ENCODE results near the gene LRRC27. TPM values are rescaled to one million over a fixed set of nuclear protein-coding genes. Genes with fewer than 3 reads are reported as not detected.

The LRRC27 gene
- total RNA-seq, 1 donor from 2014 or later, result 12.4 TPM

DNA sequence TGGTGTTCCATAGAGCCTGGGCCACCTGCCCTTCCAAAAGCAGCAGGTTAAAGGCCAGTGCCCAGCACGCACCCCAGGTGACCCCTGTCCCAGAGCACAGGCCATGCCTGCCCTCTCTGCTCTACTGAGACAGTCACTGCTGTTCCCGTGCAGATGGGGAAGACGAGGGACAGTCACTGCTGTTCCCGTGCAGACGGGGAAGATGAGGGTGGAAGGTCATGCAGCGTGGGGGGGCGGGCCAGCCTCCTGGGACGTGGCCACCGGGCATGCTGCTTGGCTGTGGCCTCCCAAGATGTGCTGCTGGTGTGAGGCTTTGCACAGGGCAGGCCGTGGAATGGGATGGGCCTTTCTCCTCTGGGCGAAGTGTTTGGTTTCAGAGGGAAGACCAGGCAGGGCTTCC is 18.4 kb downstream of the LRRC27 start:
- no peak for DNase-seq (ENCODE audit: low spot score)
- no peak for ATAC-seq
- intact Hi-C loops (cut with DNase I), result loop anchor here (10.0 kb wide), 1 partner anchor 126 kb away; no protein-coding TSS in a partner anchor

DNA sequence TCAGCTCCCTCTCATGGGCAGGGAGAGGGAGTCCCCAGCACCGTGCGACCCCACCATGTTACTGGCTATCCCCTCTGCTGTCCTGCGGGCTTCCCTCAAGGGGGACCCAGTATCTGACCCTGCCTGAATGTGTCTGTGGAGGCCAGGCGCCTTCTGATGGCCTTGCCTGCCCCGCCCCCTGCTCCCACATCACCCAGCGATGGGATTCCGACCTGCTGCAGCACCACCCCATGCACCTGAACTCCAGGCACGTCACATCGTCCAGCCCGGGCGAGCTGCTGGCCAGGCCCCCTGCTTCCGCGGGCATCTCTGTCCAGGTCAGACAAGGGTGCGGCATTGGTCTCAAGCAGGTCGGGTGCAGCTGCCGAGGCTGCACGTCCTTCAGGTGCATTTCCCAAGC is 19.0 kb downstream of the LRRC27 start:
- no peak for DNase-seq (ENCODE audit: low spot score)
- intact Hi-C loops (cut with DNase I), result loop anchor here (10.0 kb wide), 1 partner anchor 126 kb away; no protein-coding TSS in a partner anchor
- ATAC-seq, result no peak

DNA sequence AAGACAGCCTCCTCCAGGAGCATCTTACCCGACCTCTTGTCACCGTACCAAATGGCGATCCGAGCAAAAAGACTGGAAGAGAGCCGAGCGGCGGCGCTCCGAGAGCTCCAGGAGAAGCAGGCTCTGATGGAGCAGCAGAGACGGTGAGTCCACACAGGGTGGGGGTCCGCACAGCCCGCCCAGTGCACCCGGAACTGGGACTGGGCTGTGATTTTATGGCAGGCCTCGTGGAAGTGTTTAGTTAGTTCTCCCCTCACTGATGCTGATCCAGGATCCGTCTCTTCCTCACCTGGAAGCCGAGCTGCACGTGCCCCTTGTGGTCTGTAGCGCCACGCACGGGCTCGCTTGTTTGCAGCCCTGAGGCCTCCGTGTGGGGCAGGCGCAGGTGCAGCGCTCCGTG is 19.6 kb downstream of the LRRC27 start:
- ATAC-seq (no peak), DNase-seq (ENCODE audit: low spot score) (no peak)
- intact Hi-C loops (cut with DNase I), result loop anchor here (10.0 kb wide), 1 partner anchor 127 kb away; no protein-coding TSS in a partner anchor

DNA sequence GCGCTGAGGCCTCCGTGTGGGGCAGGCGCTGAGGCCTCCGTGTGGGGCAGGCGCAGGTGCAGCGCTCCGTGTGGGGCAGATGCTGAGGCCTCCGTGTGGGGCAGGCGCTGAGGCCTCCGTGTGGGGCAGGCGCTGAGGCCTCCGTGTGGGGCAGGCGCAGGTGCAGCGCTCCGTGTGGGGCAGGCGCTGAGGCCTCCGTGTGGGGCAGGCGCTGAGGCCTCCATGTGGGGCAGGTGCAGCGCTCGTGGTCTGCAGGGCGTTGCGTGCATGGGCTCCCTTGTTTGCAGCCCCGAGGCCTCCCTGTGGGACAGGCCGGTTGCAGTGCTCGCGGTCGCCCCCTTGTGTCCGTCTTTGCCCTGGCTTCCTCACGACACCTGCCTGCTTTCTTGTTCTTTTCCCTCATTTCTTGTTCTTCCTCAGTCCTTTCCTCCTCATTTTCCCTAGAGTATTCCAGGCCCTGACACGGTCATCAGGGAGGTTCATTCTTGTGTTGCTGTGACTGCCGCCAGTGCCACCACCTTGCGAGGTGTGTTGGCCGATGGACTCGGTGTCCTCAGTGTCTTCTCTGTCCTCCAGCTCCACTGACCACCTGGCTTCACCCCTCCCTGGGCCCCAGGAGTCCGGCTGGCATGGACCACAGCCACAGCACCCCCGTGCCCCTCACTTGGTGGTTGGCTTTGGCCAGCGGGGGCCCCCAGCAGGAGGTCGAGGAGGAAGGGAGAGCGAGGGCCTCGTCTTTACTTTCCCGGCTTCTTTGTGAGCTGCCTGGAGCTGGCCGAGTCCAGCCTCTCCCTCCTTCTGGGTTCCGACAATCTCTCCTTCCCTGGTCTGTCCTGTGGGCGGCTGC is 20.7 kb downstream of the LRRC27 start:
- peak; percentile 56 for ATAC-seq
- intact Hi-C loops (cut with DNase I), result loop anchor here (10.0 kb wide), 1 partner anchor 128 kb away; no protein-coding TSS in a partner anchor
- DNase-seq (ENCODE audit: low spot score), result peak; percentile 88

DNA sequence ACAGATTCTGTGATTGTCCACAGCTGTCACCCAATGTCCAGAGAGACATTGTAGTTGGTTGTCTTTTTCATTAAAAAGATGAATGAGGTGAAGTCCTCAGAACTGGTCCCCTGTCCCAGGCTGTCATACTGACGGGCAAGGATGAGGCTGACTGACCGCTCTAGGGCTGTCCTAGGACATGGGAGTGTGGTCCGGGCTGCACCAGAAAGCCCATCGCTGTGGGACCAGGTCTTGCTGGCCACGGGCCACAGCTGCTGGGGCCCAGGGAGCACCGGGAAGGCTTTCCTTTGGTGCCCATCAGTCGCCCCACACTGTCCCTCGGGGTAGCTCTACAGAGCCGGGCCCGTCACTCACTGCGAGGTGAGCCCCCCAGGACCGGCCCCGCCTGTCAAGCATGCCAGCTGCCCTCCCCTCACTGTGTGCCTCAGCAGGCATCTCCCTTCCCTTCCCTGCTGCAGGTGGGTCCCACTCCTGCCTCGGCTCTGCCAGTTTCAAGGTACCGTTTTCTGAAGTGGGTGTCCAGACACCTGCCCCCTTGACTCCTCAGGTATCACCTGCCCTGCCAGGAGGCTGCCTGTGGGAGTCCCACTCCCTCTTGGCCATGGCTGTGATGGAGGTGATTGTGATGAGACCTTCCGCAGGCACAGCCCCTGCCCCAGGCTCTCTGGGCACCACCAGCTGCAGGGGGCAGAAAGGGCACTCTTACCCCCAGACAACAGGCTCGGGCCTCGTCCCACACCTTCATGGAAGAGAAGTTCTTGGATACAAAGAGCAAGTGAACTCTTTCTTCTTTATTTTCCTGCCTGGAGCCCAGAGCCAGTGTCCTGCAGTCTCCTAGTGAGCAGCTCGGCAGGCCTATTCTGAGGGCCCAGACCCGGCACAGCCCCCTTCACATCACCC is 21.7 kb downstream of the LRRC27 start:
- ATAC-seq (no peak), DNase-seq (ENCODE audit: low spot score) (peak; percentile 51)
- intact Hi-C loops (cut with DNase I), result loop anchor here (10.0 kb wide), 1 partner anchor 129 kb away; no protein-coding TSS in a partner anchor

DNA sequence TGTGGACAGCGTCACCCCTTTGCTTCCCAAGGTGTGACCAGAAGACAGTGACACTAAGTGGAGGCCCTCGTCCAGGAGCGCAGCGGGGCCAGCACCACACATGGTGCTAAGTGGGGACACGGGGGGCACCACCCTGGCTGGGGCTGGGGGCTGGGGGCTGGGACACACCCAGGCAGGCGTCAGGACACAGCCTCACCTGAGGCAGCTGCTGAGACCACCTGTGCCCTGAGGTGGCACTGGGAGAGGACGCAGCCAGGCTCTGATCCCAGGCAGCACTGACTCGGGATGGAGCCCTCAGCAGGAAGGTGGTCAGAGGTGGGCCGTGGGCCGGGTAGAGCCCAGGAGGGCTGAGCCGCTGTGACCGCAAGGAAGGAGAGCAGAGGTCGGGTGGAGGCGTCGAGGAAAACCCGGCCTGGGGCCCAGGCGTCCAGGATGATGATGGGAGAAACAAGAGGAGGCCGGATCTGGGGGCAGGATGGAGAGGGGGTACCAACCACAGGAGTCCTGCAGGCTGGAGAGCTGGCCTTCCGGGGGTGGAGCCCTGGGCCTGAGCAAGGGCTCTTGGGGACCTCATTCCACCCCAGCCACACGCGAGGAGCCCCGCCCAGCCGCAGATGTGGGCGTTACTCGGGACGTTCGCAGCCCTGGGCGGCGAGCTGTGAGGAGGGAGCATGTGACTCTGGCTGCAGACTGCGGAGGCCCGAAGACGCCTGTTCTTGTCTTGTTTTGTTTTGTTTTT is 22.5 kb downstream of the LRRC27 start:
- intact Hi-C loops (cut with DNase I), result loop anchor here (10.0 kb wide), 1 partner anchor 130 kb away; no protein-coding TSS in a partner anchor
- ATAC-seq (peak; percentile 71), DNase-seq (ENCODE audit: low spot score) (peak; percentile 51)

DNA sequence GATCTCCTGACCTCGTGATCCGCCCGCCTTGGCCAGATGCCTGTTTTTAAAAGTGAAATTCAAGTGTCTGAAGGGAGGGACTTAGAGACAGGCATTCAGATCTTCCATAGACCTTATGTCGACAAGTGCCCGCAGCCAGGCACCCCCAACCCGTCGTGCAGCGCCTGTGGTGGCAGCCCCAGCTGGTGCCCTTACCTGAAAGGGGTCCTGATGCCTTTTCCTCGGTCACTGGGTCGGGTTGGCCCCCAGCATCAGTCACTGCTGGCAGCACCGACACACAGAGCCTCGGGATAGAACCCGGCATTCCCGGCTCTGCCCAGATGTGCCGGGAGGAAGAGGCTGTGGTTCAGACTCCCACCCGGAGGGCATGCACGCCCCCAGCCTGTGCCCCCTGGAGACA is 23.3 kb downstream of the LRRC27 start:
- intact Hi-C loops (cut with DNase I), result loop anchor here (10.0 kb wide), 1 partner anchor 130 kb away; no protein-coding TSS in a partner anchor
- ATAC-seq (no peak), DNase-seq (ENCODE audit: low spot score) (no peak)

DNA sequence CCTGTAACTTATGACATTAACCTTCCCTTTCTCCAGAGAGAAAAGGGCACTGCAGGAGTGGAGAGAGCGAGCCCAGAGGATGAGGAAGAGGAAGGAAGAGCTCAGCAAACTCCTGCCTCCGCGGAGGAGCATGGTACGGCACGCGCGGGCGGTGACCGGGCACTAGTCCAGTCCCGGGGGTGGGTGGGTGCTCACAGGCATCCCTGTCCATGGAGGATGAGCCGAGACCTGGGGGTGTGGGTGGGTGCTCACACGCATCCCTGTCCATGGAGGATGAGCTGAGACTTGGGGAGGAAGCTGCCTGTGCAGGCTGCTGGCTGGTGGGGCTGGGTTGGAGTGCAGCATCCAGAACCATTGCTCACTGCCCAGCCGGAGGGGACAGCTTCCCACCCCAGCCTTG is 23.8 kb downstream of the LRRC27 start:
- intact Hi-C loops (cut with DNase I), result loop anchor here (10.0 kb wide), 1 partner anchor 131 kb away; no protein-coding TSS in a partner anchor
- no peak for ATAC-seq
- no peak for DNase-seq (ENCODE audit: low spot score)

DNA sequence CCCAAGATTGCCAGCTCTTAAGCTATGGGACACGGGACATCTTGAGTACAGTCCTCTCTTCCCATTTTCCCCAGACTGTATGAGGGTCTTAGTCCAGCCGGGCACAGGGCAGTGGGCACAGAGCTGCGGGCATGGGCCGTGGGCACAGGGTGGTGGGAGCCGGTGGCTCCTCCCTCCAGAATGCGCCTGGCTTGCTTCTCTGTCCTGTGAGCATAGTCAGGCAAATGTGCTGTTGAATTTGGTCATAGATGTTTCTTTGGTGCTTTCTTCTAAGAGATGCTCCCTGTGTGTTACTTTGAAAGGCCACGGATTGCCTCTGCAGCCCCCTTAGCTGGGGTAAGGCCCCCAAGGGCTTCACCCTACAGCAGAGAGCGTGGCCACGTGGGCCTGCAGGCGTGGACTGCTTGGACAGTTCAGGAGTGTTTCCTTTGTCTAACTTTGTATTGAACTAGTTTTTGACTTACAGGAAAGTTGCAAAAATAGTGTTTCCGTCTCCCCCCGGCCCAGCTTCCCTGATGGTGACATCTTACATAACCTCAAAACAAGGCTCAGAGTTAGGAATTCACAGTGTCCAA is 24.7 kb downstream of the LRRC27 start:
- DNase-seq (ENCODE audit: low spot score) (no peak), ATAC-seq (no peak)
- intact Hi-C loops (cut with DNase I), result loop anchor here (10.0 kb wide), 1 partner anchor 132 kb away; no protein-coding TSS in a partner anchor

DNA sequence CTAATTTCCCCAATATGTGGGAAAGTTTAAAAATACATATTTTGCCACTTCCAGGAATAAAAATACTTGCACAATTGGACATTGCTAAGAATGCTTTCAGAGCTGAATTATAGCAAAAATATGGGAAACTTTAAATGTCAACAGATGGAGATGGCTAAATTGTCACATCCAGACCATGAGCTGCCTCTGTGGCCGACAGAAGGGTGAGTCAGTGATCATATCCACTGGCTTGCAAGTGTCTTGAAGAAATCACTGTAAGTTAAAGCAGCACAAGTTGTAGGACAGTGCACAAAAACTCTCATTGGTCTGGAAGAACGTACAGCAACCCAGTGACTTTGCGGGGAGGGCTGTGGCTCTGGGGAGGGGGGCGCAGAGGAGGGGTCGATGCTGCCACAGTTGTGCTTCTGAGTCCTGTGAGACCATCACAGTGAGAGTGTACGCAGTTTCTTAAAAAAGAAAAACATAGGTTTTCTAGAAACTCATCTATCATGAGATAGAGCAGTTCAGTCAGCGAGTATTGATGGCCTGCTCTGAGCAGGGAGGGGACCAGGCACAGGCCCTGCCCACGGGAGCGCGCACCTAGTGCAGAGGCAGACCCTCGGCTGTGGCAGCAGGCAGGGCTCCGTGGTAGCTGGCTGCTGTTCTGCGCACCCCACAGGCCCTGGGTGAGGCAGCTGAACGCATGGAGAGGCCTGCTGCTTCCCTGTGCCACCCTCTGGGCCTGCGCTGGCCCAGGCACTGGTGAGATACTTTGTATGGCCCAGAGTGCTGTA is 25.5 kb downstream of the LRRC27 start:
- DNase-seq (ENCODE audit: low spot score) (no peak), ATAC-seq (no peak)
- intact Hi-C loops (cut with DNase I), result loop anchor here (10.0 kb wide), 1 partner anchor 133 kb away; no protein-coding TSS in a partner anchor

DNA sequence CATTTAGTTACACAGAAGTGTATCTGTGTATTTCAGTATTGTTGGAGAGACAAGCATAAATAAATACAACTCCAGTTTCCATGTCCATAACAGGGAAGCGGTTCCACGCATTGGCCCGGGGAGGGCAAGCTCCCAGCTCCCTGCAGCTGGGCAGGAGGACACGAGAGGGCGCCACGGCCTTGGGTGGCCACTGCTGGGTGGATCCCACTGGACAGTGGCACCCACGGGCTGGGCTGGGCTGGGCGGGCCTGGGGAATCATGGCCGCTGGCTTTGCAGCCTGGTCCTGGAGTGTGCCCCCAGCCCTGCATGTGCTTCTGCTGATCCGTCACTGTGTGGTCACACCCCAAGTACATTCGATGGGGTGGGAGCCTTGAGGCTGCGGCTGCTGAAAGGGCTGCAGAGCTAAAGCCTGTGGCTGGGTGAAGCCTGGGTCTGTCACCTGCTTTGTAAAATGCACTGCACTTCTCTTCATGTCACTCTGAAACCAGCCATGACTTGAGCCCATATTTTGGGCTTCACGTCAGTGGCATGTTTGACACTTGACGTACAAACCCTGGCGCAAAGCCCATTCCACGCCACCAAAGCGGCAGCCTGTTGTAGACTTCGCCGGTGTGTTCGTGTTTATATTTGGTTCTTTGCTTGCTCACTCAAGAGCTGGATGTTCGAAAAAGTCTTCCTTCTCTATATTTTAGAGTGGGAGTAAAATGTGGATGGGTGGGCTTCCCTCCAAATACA is 27.5 kb downstream of the LRRC27 start:
- DNase-seq (ENCODE audit: low spot score), result no peak
- intact Hi-C loops (cut with DNase I), result loop anchor here (10.0 kb wide), 1 partner anchor 135 kb away; no protein-coding TSS in a partner anchor
- no peak for ATAC-seq

DNA sequence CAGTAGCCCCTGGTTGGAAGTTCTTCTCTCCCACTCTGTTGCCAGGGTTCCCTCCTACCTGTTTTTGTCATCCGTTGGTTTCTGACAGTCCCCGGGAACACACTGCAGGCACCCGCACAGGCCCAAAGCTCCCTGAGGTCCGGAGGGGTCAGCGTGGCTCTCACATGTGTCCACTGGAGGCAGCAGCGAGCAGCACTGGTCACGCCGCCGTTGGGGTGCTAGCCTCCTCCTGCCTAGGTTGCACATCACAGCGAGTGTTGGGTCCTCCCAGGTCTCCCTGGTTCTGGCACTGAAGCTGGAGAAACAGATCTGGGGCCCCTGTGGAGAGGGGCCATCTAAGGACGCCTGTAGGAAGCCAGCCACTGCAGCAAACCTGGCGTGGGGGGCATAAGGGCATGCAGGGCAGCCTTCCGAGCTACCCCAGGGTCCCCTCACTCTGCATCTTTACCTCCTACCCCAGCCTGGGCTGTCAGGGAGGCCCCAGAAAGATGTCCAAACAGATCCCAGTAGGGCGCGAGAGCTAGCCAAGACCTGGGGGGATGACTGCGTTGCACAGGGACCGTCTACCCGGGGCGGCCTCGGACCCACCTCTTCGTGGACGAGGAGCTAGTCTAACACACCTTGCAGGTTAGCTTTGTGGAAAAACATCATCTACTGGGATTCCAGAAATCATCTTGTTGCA is 28.9 kb downstream of the LRRC27 start:
- intact Hi-C loops (cut with DNase I), result no loop called here
- ATAC-seq (peak; percentile 41), DNase-seq (ENCODE audit: low spot score) (peak; percentile 58)

DNA sequence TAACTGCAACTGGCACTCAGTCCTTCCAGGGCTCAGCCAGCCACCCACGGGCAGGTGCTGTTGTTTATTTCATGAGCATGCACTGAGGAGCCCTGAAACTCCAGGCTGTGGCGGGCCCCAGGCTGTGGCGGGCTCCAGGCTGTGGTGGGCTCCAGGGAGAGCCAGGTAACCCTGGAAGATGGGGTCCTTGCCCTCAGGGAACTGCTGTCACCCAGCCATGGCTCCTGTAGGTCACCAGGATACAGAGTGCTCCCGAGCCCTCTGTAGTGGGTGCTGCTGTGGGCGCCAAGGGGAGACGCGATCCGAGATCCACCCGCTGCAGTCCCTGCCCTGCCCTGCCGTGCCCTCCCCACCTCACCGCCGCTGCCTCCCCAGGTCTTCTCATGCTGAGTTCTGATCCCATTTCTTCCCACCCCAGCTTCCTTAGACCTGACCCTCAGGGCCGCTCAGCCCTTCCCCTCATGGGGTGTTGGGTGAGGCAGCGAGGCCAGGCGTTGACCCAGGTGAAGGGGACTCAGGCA is 29.6 kb downstream of the LRRC27 start:
- intact Hi-C loops (cut with DNase I), result no loop called here
- ATAC-seq (no peak), DNase-seq (ENCODE audit: low spot score) (no peak)

DNA sequence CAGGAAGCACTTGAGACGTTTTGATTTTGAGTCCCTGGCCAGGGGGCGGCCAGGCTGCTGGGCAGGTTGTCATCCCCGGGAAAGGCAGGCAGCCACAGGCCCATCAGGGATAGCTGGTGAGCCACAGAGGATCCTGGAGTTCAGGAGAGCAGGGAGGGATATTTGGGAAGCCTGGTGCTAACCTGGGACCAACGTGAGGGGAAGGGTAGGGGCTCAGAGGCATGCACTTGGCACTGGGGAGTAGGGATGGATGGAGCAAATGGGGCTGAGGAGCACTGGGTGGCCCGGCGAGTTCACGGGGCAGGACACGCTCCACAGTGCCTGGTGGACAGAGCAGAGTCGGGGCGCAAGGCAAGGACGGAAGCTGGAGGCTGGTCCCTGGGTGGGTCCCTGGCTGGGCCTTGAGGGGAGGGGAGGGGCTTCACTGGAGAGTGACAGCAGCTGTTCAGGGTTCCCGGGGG is 30.2 kb downstream of the LRRC27 start:
- DNase-seq (ENCODE audit: low spot score) (no peak), ATAC-seq (no peak)
- intact Hi-C loops (cut with DNase I), result no loop called here

DNA sequence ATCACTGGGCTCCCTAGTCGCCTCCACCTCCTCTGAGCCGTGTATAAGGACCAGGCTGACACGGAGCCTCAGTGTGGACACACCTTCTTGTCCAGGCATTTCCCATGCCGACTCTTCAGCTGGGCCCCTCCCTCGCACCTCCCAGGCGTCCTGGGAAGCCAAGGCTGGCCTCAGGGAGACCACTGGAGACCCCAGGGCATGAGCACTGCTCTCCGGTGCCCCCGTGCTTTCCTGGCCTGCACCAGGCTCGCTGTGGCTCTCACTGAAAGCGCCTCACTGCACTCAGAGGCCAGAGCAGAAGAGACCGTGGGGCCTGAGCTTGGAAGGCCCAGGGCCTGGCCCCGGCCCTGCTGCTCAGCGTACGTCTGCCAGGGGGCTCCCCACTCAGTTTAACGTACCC is 31.4 kb downstream of the LRRC27 start:
- ATAC-seq, result no peak
- intact Hi-C loops (cut with DNase I), result no loop called here
- DNase-seq (ENCODE audit: low spot score), result no peak

Measured in sciatic nerve (tissue), 2 donors.